Fibroblast of pulmonary artery (primary cell): ENCODE results near the gene NINL.

Experiments
- DNase-seq: peaks from one replicate; pipeline ENCODE4 v3.0.0-alpha.2; 2010; ENCODE audit warnings: low read depth
- H3K4me3 ChIP-seq: replicated peaks from 2 replicates; pipeline ENCODE4 v1.5.1; 2011; ENCODE audit warnings: low read depth, mild to moderate bottlenecking, control low read depth, low read length, moderate library complexity
- TF ChIP-seq, protein P1 (sequence below): IDR thresholded peaks from 2 replicates; pipeline ENCODE4 v1.5.1; 2011; ENCODE audit warnings: mild to moderate bottlenecking, control low read depth, low read length, inconsistent platforms; ENCODE audit errors: missing control alignments

The NINL gene

DNA sequence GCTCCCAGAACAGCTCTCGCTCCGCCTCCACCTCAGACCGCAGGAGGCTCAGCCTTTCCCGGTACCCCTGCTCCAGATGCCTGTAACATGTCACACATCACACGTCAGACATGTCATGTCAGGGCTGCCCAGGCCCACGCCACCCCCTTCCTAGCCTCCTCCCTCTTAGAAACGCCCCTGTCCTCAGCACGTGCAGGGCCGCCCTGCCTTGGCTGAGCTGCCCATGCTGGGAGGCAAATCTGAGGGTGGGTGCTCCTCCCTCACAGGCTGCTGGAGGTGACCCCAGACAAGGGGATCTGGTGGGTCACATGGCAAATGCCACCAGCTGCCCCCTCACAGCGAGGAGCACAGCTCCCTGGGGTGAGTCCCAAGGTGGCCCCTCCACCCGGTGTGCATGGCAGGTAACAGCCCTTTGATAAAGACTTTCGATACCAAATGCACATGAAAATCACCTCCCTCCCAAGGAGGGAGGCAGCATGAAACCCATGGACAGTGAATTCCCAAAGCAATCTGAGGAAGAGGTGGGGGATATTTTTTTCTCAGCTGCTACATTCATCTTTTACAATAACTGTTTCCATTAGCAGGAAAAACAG, 93.8 kb downstream of the NINL start:
- TF ChIP-seq, protein P1, sequence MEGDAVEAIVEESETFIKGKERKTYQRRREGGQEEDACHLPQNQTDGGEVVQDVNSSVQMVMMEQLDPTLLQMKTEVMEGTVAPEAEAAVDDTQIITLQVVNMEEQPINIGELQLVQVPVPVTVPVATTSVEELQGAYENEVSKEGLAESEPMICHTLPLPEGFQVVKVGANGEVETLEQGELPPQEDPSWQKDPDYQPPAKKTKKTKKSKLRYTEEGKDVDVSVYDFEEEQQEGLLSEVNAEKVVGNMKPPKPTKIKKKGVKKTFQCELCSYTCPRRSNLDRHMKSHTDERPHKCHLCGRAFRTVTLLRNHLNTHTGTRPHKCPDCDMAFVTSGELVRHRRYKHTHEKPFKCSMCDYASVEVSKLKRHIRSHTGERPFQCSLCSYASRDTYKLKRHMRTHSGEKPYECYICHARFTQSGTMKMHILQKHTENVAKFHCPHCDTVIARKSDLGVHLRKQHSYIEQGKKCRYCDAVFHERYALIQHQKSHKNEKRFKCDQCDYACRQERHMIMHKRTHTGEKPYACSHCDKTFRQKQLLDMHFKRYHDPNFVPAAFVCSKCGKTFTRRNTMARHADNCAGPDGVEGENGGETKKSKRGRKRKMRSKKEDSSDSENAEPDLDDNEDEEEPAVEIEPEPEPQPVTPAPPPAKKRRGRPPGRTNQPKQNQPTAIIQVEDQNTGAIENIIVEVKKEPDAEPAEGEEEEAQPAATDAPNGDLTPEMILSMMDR: no peak
- no peak overlapping the region for H3K4me3 ChIP-seq
- no peak for DNase-seq

DNA sequence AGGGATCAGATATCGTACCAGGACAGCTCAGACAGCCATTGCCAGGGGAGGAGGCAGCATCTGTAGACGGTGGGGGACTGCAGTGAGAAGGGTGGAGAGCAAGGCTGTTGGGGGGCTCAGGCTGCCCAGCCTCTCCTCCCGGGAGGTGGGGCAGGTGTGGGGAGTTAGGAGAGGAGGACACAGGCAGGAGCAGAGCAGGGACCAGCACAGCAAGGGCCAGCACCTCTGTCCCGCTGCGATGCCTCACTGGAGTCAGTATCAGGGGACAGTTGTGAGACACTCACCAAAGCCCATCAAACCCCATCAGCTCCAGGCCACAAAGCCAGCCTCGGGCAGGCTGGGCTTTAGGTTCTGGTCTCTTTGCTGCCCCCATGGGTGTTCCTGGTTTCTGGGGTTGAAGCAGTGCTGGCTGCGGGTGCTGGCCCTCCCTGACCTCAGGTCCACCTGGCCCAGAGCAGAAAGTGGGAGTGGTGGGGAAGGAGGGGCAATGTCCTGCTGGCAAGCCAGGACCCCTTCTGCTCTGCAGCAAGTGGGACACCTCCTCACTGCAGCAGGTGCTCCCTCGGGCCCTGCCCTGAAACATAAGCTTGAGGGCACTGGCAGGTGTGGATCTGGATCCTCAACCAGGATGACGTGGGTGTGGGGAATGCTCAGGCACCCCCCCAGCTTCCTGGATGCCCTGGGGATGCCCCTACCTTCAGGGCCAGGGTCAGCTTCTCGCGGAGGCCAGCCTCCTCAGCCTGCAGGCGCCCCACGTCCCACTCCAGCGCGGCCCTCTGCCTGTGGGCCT, 94.5 kb downstream of the NINL start:
- DNase-seq: no peak
- TF ChIP-seq, protein P1: no peak
- H3K4me3 ChIP-seq: no peak overlapping the region

DNA sequence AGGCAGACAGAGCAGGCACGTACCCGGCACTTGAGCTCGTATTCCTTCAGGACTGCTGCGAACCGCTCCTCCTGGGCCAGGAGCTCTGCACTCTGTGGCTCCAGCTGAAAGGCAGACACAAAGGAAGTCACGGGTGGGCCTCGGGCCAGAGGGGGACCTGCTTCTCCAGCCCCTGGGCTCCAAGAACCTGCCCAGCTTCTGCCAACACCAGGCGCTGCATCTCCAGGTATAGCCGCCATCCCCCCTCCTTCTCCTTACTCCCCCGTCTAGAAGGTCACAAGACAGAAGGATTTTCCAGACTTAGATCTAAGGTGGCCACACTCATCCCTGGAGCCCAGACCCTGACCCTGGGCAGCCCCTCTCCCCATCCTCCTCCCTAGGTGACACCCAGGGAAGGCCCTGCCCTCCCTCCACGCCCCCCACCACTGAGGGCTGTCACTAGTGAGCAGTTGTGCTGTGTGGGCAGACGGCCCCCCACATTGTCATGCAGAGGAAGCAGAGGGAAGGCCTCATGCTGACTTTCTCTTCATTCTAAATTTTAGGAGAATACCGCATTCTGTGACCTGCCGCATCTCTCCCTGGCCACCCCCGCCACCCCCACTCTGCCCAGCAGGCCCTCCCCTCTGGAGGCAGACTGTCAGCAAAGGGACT, 96.0 kb downstream of the NINL start:
- no peak for DNase-seq
- TF ChIP-seq, protein P1: no peak
- no peak overlapping the region for H3K4me3 ChIP-seq

DNA sequence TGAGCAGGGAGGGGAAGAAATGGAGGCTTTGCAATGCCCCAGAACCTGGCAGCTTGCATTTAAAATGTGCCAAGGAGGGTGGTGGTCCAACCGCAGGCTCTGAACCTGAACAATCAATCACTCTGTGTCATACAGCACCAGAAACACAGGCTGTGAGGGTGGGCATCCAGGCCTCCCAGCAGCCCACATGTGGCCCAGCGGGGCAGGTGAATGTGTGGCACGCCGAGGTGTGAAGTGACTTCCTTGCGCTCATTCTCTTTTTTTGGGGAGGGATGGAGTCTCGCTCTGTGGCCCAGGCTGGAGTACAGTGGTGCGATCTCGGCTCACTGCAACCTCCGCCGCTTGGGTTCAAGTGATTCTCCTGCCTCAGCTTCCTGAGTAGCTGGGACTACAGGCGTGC, 97.4 kb downstream of the NINL start:
- no peak for DNase-seq
- TF ChIP-seq, protein P1: no peak
- H3K4me3 ChIP-seq: no peak overlapping the region

DNA sequence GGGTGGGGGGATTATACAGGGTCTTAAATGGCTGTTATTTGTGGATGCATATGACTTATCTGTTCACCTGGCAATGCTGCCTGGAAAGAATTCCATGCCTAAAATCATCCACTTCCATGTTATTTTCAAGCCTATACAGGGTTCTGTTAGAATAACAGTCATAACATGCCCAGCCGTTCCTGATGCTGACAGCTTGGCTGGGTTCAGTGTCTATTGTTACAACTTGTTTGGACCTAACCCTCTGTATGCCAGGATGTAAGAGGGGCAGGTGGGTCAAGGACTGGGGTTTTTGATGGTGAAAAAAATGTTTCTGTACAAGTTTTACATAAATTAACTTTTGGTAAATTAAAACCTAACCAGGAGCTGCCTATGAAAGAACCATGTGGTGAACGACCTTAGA, 98.0 kb downstream of the NINL start:
- DNase-seq: no peak
- TF ChIP-seq, protein P1: no peak
- no peak overlapping the region for H3K4me3 ChIP-seq

DNA sequence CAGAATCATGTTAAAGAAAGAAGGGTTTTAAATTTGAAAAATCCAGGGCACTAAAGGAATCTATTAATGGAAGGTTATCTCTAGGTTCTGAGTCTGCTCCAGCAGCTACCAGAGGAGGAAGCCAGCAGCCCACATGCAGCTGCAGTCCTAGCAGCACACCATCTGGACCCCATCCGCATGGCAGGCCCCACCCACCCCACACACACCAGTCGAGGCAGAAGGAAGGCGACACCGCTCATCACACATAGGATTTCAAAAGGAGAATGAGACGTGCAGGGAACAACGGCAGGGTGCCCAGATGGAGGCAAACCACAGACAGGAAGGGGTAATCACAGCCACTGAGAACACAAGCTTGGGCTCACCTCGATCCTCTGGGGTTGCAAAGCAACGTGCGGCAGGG, 99.0 kb downstream of the NINL start:
- TF ChIP-seq, protein P1: no peak
- no peak overlapping the region for H3K4me3 ChIP-seq
- peak; percentile 34 for DNase-seq
